NCI-H345 (cell line): ENCODE measurements around the gene DTNBP1.

ENCODE experiments used
- DNase-seq: peaks from one replicate; lab custom pipeline; 2025; lab: John Stamatoyannopoulos, UW

DTNBP1 gene

DNA sequence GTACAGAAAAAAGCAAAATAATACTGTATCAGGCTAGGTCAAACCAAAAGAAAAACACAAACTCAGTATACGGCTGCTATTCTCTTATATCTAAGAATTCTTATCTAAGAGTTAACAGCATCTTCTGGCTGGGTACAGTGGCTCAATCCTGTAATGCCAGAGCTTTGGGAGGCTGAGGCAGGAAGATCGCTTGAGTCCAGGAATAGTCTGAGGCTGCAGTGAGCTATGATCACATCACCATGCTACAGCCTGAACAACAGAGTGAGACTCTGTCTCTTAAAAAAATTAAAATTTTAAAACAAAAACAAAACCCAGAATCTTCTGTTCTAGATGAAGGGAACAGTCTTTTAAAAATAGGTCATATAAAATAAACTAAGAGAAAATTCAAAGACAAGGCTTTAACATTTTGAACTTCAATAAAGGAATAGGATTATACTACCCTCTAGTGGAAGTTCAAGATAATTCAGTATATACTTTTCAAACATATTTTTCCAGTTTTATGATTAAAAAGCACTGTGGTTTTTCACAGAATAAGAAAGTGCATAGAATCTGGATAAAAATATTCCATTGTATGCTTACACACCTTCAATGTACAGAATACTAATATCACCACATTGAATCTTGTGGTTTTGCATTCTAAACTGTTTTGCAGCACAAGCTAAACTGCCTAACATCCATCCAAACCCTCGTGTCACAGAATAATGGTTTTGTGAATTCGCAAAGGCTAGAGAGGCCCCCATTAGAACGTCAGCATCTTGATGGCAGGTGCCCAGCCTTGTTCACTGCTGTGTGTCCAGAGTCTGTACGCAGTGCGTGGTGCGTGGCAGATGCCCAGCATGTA is 39.3 kb downstream of the DTNBP1 start:
- no peak for DNase-seq

- DNase-seq: no peak
These were observed 40.6 kb downstream of the DTNBP1 start for GRCh38 chr6:15622045-15622740.

GRCh38 chr6:15621203-15622044 is 41.4 kb downstream of the DTNBP1 start:
- DNase-seq: no peak

GRCh38 chr6:15620611-15621010 is 42.2 kb downstream of the DTNBP1 start:
- DNase-seq: no peak

DNA sequence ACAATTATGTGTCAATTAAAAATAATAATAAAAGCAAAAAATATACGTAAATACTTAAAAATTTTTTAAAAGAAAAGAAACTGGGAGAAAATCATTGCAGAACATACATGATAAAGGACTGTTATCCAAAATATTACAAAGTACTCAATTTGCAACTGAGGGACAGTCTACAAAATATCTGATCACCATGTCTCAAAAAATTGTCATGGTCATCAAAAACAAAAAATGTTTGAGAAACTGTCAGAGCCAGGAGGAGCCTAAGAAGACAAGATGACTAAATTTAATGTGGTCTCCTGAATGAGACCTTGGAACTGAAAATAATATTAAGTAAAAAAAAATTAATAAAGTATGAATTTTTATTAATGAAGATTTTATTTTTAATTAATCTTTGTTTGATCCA is 43.5 kb downstream of the DTNBP1 start:
- DNase-seq: no peak

- no peak for DNase-seq
These were observed 44.1 kb downstream of the DTNBP1 start for GRCh38 chr6:15618685-15619084.

DNA sequence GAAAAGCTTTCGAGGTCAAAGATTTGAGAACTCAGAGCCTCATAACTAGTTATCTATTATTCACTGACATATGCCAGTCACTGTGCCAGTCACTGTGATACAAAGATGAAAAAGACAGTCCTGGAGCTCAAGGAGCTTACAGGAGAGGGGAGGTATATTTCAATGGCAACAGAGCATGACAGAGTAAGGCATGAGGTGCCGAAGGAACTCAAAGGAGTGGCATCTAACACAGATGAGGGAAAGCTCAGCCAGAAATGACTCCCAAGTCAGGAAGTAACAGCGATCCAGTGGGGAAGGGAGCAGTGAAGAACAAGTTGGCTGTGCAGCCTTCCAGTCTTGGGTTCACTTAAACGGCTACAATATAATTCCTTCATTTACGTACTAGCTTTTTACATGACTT is 46.6 kb downstream of the DTNBP1 start:
- DNase-seq: no peak

GRCh38 chr6:15615802-15616201 is 47.0 kb downstream of the DTNBP1 start:
- no peak for DNase-seq

- no peak for DNase-seq
These were observed 48.6 kb downstream of the DTNBP1 start for GRCh38 chr6:15614277-15614676.

DNA sequence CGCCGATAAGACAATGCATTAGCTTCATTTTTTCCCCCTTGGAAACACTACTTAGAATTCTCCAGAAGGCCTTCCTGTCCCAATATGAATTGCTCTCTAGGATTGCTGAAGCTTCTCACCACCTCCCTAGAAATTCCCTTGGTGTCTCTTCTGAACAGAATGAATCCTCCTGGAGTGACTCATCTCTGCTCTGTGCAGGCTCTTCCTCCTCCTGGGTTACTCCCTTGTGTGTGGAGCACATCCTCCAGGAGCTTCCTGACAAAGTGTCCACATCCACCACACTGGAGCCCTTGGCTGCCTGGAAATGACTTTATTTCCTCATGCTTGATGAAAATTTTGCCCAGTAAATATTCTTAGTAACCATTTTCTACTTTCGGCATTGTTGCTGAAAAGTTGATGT is 54.4 kb downstream of the DTNBP1 start:
- no peak for DNase-seq

DNA sequence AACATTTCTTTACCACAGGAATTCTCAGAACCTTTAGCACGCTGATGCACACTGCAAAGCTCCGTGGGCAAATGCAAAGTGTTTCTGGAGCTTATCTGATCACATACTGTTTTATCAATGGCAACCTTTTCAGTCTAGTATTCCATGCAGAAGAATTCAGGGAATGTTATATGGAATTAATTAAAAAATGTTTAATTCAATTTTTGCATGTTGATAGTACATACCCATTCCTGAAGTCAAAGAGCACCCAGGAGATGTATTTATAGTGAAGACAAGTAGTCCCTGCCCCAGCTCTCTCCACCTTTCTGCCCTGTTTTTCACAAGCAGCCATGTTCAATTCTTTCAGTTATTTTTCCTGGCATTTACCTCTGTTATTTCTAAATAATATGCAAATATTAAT is 55.2 kb downstream of the DTNBP1 start:
- no peak for DNase-seq

DNA sequence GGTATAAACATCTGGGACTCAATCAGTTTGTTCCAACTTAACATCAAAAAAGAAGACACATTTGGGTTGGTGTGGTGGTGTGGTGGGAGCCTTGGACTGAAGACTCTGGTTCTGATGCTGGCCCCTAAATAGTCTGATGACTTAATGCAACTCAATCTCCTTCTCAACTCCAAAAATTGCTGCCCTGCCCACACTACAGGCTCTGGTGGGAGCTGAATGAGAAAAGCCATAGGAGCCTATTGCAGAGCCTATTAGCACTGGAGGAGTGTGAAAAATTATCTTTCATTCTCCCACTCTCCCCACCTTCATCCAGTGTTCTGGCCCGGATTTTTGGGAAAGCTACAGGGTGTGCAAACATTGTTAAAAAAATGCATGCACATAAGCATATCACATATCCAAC is 56.5 kb downstream of the DTNBP1 start:
- no peak for DNase-seq

DNA sequence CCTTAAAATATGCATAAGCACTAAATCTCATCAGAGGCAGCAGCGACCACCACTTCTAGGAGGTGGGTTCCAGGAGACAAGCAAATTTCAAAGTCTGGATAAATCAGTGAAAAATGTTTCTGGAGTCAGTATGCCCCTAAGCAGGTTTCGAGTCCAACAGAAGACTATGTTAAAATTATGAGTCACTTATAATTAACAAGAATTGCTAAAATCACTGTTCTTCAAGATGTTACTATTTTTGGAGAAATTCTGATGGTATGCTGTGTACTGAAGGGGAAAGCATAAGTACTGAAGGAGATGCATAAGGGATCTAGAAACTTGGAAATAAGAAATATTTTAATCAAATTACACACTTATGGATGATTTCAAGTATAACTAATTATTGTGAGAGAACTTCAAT is 58.0 kb downstream of the DTNBP1 start:
- DNase-seq: no peak

DNA sequence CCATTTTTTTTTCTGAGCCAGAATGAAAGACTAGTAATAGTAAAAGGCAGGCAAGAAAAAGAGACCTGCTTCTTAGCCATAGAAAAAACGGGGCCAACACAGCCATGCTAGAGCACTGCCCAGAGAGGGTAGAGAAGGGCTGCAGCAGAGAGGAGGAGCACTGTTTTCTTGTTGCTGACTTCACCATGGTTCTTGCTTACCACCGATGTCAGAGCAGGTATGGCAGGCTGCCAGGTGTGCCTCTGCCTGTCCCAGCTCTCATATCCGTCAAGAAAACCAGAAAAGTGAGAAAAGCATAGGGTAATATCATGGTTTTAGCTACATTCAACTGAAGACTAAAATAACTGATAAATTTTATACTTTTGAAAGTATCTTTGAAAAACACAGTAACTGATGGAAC is 60.7 kb downstream of the DTNBP1 start:
- DNase-seq: no peak

- no peak for DNase-seq
These were observed 64.5 kb downstream of the DTNBP1 start for GRCh38 chr6:15598273-15598798.

- no peak for DNase-seq
These were observed 66.5 kb downstream of the DTNBP1 start for GRCh38 chr6:15596186-15596896.

- no peak for DNase-seq
These were observed 67.2 kb downstream of the DTNBP1 start for GRCh38 chr6:15595461-15596173.

- no peak for DNase-seq
These were observed 68.1 kb downstream of the DTNBP1 start for GRCh38 chr6:15594512-15595259.

- no peak for DNase-seq
These were observed 69.0 kb downstream of the DTNBP1 start for GRCh38 chr6:15593798-15594197.

DNA sequence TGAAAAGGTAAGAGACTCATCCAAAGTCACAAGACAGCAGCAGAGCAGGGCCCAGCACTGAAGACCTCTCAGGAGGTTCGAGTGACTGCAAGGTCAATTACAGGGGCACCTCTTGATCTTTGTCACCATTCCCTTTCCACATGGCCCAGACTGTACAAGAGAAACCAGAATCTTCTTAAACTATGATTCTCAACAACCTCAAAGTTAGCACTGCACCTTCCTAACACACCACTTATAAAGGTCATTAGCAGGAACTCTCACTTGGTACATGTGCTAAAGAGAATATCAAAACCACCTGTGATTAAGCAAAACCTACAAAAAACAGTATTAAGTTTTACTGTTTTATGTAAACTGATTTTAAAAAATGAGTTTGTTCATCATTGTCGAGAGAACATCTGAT is 70.2 kb downstream of the DTNBP1 start:
- no peak for DNase-seq
